Activated CD4-positive, alpha-beta T cell treated with anti-CD3 and anti-CD28 coated beads, Interleukin-2, amount 50 U/mL, for 24 hours (primary cell): ENCODE measurements around the gene TBC1D10A.

Experiments used
- DNase-seq, 2 donors: peaks; one replicate each; pipeline ENCODE4 v3.0.0-alpha.2; 2020; ENCODE audit warnings: low read depth in 1 of 2, low spot score in 1 of 2

Gene TBC1D10A

GRCh38 chr22:30302810-30303138, 24.0 kb downstream of the TBC1D10A start:
- DNase-seq = no peak

- DNase-seq = no peak
Observed at GRCh38 chr22:30301995-30302809, 24.5 kb downstream of the TBC1D10A start.

- no peak for DNase-seq
Observed at GRCh38 chr22:30299322-30299721, 27.4 kb downstream of the TBC1D10A start.

GRCh38 chr22:30297991-30298701, 28.6 kb downstream of the TBC1D10A start:
- no peak for DNase-seq

GRCh38 chr22:30297276-30297990, 29.3 kb downstream of the TBC1D10A start:
- DNase-seq = no peak

GRCh38 chr22:30296833-30297232, 29.9 kb downstream of the TBC1D10A start:
- DNase-seq = no peak

GRCh38 chr22:30296324-30296723, 30.4 kb downstream of the TBC1D10A start:
- DNase-seq = no peak

- DNase-seq = no peak
Observed at GRCh38 chr22:30295576-30295975, 31.2 kb downstream of the TBC1D10A start.

GRCh38 chr22:30294830-30295229, 31.9 kb downstream of the TBC1D10A start:
- DNase-seq = no peak

- no peak for DNase-seq
Observed at GRCh38 chr22:30294066-30294465, 32.7 kb downstream of the TBC1D10A start.

- no peak for DNase-seq
Observed at GRCh38 chr22:30293026-30293425, 33.7 kb downstream of the TBC1D10A start.

- no peak for DNase-seq
Observed at GRCh38 chr22:30292069-30292970, 34.4 kb downstream of the TBC1D10A start.

- DNase-seq = no peak
Observed at GRCh38 chr22:30291058-30291892, 35.5 kb downstream of the TBC1D10A start.

- DNase-seq = no peak
Observed at GRCh38 chr22:30290342-30291057, 36.2 kb downstream of the TBC1D10A start.

GRCh38 chr22:30289980-30290313, 36.8 kb downstream of the TBC1D10A start:
- DNase-seq = no peak

- DNase-seq = peak; percentile 80 to 88
Observed at GRCh38 chr22:30289141-30289979, 37.4 kb downstream of the TBC1D10A start, which contains the start of gene CASTOR1. Gene CASTOR1 (minus strand): TSS chr22:30289505. CDS start chr22:30289497, 8 bp downstream.

- DNase-seq = no peak
Observed at GRCh38 chr22:30288419-30289140, 38.2 kb downstream of the TBC1D10A start.
